ENCODE results near the gene JAGN1.

GRCh38 chr3:9918261-9919038 lies 28.0 kb downstream of the JAGN1 start:
- no peak for TF ChIP-seq POLR2A (IDR thresholded peaks at IDR 0.05)
- no peak for TF ChIP-seq CTCF (IDR thresholded peaks at IDR 0.05)

All from thyroid gland (tissue), 4 donors.